Measurements from ENCODE around the gene OR2F2. TPM values are rescaled to one million over a fixed set of nuclear protein-coding genes. Genes with fewer than 3 reads are reported as not detected.

OR2F2 gene
- total RNA-seq, 4 donors from 2014 or later, result not detected

DNA sequence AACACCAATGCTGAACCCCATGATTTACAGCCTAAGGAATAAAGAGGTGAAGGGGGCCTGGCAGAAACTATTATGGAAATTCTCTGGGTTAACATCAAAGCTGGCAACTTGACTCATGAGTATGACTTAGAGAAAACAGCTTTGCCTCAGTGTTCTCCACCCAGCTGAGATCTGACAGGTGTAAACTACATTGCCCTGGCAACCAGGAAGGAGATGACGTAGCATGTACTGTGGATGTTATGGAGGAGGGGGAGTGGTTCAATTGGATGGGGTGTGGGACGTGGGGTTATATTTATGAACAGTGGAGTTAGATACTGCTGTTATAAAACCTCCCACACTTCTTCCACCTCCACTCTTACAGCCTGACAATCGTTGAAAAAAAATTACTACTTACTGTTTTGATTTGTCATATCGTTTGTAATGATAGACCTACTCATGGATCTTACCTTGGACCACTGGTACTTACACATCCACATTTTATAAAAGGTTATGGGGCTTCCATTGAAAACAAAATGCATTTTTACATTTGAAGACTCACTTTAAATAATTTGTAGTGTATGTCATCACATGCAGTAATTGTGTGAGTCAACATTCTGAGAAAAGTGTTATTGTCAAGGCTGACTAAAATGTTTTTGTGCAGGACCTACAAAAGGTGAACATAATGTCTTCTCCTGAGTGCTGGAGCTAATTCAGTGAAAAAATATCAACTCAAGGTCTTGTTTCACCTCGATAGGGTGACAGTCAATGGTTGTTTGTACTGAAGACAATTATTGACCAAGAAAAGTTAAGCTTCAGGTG, 26.0 kb downstream of the OR2F2 start:
- DNase-seq (ENCODE audit: extremely low spot score), result no peak
- Histone ChIP-seq H3K27ac (replicated peaks in 1 of 4) (no peak overlapping the region), H3K4me1 (no peaks in the 10 kb centered on the region), H3K36me3 (no peaks in the 10 kb centered on the region), H3K4me3 (no peak overlapping the region), H3K27me3 (no peaks in the 10 kb centered on the region), H3K9me3 (no peaks in the 10 kb centered on the region)
- intact Hi-C loops (cut with DNase I), result no loop called here
- WGBS, result 81% methylated on average over 5 of the region's 5 CpGs
- TF ChIP-seq POLR2AphosphoS5 (IDR thresholded peaks at IDR 0.05), result no peak
- no peak for TF ChIP-seq EP300 (IDR thresholded peaks at IDR 0.05)
- TF ChIP-seq, protein P1, sequence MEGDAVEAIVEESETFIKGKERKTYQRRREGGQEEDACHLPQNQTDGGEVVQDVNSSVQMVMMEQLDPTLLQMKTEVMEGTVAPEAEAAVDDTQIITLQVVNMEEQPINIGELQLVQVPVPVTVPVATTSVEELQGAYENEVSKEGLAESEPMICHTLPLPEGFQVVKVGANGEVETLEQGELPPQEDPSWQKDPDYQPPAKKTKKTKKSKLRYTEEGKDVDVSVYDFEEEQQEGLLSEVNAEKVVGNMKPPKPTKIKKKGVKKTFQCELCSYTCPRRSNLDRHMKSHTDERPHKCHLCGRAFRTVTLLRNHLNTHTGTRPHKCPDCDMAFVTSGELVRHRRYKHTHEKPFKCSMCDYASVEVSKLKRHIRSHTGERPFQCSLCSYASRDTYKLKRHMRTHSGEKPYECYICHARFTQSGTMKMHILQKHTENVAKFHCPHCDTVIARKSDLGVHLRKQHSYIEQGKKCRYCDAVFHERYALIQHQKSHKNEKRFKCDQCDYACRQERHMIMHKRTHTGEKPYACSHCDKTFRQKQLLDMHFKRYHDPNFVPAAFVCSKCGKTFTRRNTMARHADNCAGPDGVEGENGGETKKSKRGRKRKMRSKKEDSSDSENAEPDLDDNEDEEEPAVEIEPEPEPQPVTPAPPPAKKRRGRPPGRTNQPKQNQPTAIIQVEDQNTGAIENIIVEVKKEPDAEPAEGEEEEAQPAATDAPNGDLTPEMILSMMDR (IDR thresholded peaks at IDR 0.05), result no peak
- no peak for TF ChIP-seq POLR2A (IDR thresholded peaks at IDR 0.05; ENCODE audit: low read depth)

DNA sequence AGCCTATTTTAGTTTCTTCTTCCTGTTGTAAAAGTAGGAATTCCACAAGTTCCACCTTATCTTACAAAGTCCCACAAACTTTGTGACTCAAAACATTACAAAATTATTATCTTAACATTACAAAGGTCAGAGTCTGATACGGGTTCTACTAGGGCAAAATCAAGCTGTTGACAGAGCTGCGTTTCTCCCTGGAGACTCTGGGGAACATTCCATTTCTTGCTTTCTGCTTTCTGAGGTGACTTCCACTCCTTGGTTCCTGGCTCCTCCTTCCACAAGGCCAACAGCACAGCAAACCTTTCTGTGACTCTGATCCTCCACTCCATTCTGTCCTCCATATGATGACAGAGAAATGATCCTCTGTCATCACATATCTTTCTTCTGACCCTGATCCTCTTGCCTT, 30.2 kb downstream of the OR2F2 start:
- intact Hi-C loops (cut with DNase I), result no loop called here
- H3K27ac ChIP-seq (replicated peaks in 1 of 4), result no peak overlapping the region
- no peaks in the 10 kb centered on the region for H3K27me3 ChIP-seq
- no peak overlapping the region for H3K4me3 ChIP-seq
- no peaks in the 10 kb centered on the region for H3K4me1 ChIP-seq
- WGBS, result 70% methylated on average over 2 of the region's 2 CpGs
- DNase-seq (ENCODE audit: extremely low spot score), result no peak
- no peaks in the 10 kb centered on the region for H3K9me3 ChIP-seq
- no peak for TF ChIP-seq POLR2AphosphoS5 (IDR thresholded peaks at IDR 0.05)
- TF ChIP-seq POLR2A (IDR thresholded peaks at IDR 0.05; ENCODE audit: low read depth), result no peak
- TF ChIP-seq, protein P1 (IDR thresholded peaks at IDR 0.05), result no peak
- TF ChIP-seq EP300 (IDR thresholded peaks at IDR 0.05), result no peak
- H3K36me3 ChIP-seq, result no peaks in the 10 kb centered on the region

DNA sequence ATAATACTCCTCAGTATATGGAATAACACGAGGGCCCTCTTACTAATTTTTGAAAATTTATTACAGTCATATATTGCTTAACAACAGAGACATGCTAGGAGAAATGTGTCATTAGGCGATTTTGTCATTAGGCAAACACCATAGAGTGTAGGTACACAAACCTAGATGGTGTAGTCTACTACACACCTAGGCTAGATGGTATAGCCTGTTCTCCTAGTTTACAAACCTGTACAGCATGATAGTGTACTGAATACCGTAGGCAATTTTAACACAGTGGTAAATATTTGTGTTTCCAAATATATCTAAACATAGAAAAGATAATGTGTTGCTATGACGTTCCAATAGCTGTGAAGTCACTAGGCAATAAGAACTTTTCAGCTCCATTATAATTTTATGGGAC, 32.4 kb downstream of the OR2F2 start:
- 79% methylated on average over 4 of the region's 4 CpGs for WGBS
- peaks cover 0 to 4% (median 0%) of the 10 kb centered on the region in 4 donors for H3K9me3 ChIP-seq
- no peaks in the 10 kb centered on the region for H3K36me3 ChIP-seq
- DNase-seq (ENCODE audit: extremely low spot score), result no peak
- intact Hi-C loops (cut with DNase I), result no loop called here
- no peaks in the 10 kb centered on the region for H3K27me3 ChIP-seq
- no peak overlapping the region for H3K27ac ChIP-seq (replicated peaks in 1 of 4)
- H3K4me1 ChIP-seq, result no peaks in the 10 kb centered on the region
- TF ChIP-seq POLR2A (IDR thresholded peaks at IDR 0.05; ENCODE audit: low read depth), result no peak
- no peak for TF ChIP-seq POLR2AphosphoS5 (IDR thresholded peaks at IDR 0.05)
- no peak for TF ChIP-seq EP300 (IDR thresholded peaks at IDR 0.05)
- TF ChIP-seq, protein P1 (IDR thresholded peaks at IDR 0.05), result no peak
- no peak overlapping the region for H3K4me3 ChIP-seq

DNA sequence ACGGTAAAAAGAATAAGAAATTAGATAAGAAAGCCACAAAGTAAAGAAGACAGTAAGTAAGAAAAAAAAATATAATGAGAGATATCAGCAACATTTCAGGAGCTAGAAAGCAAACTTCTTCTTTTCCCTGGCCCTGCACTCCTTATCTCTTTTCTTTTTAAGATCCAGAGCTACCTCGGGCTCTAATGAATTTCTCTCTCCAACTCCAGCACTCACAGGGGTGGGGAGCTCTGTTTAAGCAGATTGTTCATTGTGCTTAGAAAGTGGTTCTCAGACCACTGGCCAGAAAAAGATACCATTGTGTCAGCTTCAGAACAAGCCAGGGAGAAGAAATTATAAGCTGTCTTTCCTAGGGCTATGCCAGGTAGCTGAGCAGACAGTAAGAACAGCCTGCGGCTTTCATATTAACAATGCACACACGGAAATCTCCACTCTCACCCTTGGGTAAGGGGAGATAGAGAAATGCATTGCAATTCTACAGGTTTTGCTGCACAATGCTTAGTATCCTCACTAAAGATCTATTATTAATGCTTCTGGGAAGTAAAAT, 38.9 kb downstream of the OR2F2 start:
- H3K27me3 ChIP-seq, result no peaks in the 10 kb centered on the region
- no peaks in the 10 kb centered on the region for H3K36me3 ChIP-seq
- no peak overlapping the region for H3K27ac ChIP-seq (replicated peaks in 1 of 4)
- WGBS, result 71% methylated on average over 4 of the region's 4 CpGs
- DNase-seq (ENCODE audit: extremely low spot score), result no peak
- intact Hi-C loops (cut with DNase I), result no loop called here
- no peak overlapping the region for H3K4me3 ChIP-seq
- peaks cover 0 to 4% (median 0%) of the 10 kb centered on the region in 4 donors for H3K9me3 ChIP-seq
- H3K4me1 ChIP-seq, result no peaks in the 10 kb centered on the region
- TF ChIP-seq POLR2A (IDR thresholded peaks at IDR 0.05; ENCODE audit: low read depth), result no peak

DNA sequence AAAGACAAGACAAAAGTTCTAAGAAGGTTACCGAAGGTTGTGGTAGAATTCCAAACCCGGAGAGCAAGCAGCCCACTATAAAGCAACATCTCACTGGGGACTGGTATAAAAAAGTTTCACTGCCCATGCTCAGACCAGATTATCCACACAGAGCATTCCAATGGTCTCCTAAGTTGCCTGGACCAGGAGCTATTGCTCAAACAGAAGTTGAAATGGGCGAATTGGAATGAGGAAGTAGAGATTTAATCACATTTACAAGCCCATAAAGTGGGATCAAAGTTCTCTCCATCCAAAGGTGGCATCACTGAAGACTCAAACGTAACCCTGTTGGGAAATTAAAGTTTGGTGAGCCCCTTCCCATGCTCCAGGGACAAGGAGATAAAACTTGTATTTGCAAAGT, 39.4 kb downstream of the OR2F2 start:
- Histone ChIP-seq H3K27me3 (no peaks in the 10 kb centered on the region), H3K9me3 (peaks cover 0 to 4% (median 0%) of the 10 kb centered on the region in 4 donors), H3K27ac (replicated peaks in 1 of 4) (no peak overlapping the region), H3K36me3 (no peaks in the 10 kb centered on the region), H3K4me3 (no peak overlapping the region), H3K4me1 (no peaks in the 10 kb centered on the region)
- TF ChIP-seq POLR2A (IDR thresholded peaks at IDR 0.05; ENCODE audit: low read depth) (no peak), EP300 (IDR thresholded peaks at IDR 0.05) (no peak), POLR2AphosphoS5 (IDR thresholded peaks at IDR 0.05) (no peak)
- TF ChIP-seq, protein P1 (IDR thresholded peaks at IDR 0.05), result no peak
- intact Hi-C loops (cut with DNase I), result no loop called here
- WGBS, result 76% methylated on average over 4 of the region's 4 CpGs
- no peak for DNase-seq (ENCODE audit: extremely low spot score)

All from esophagus muscularis mucosa (tissue), 4 donors.